ENCODE results near the gene NFIA.
A peak's percentile ranks its signal among the peaks of the same experiment; 100 is the strongest.

Gene NFIA

GRCh38 chr1:61130338-61131000 lies 48.1 kb downstream of the NFIA start:
- DNase-seq (ENCODE audit: low read depth) = no peak

GRCh38 chr1:61131248-61131647 lies 48.9 kb downstream of the NFIA start:
- no peak for DNase-seq (ENCODE audit: low read depth)

GRCh38 chr1:61131716-61132115 lies 49.4 kb downstream of the NFIA start:
- DNase-seq (ENCODE audit: low read depth) = no peak

- no peak for DNase-seq (ENCODE audit: low read depth)
Measured at GRCh38 chr1:61132176-61132638, 49.8 kb downstream of the NFIA start.

GRCh38 chr1:61132645-61133334 lies 50.4 kb downstream of the NFIA start:
- no peak for DNase-seq (ENCODE audit: low read depth)

- DNase-seq (ENCODE audit: low read depth) = no peak
Measured at GRCh38 chr1:61133335-61134019, 51.1 kb downstream of the NFIA start.

- DNase-seq (ENCODE audit: low read depth) = no peak
Measured at GRCh38 chr1:61135291-61135690, 52.9 kb downstream of the NFIA start.

GRCh38 chr1:61138305-61138704 lies 55.9 kb downstream of the NFIA start:
- no peak for DNase-seq (ENCODE audit: low read depth)

- no peak for DNase-seq (ENCODE audit: low read depth)
Measured at GRCh38 chr1:61138921-61139774, 56.8 kb downstream of the NFIA start.

- no peak for DNase-seq (ENCODE audit: low read depth)
Measured at GRCh38 chr1:61139775-61140549, 57.6 kb downstream of the NFIA start.

GRCh38 chr1:61140778-61141177 lies 58.4 kb downstream of the NFIA start:
- peak; percentile 24 for DNase-seq (ENCODE audit: low read depth)

GRCh38 chr1:61141288-61142042 lies 59.1 kb downstream of the NFIA start:
- no peak for DNase-seq (ENCODE audit: low read depth)

- DNase-seq (ENCODE audit: low read depth) = no peak
Measured at GRCh38 chr1:61142043-61142440, 59.7 kb downstream of the NFIA start.

- no peak for DNase-seq (ENCODE audit: low read depth)
Measured at GRCh38 chr1:61142726-61143500, 60.6 kb downstream of the NFIA start.

GRCh38 chr1:61143821-61144424 lies 61.6 kb downstream of the NFIA start:
- DNase-seq (ENCODE audit: low read depth) = no peak

- no peak for DNase-seq (ENCODE audit: low read depth)
Measured at GRCh38 chr1:61149010-61149860, 66.9 kb downstream of the NFIA start.

GRCh38 chr1:61151565-61151964 lies 69.2 kb downstream of the NFIA start:
- DNase-seq (ENCODE audit: low read depth) = no peak

- DNase-seq (ENCODE audit: low read depth) = no peak
Measured at GRCh38 chr1:61152066-61152465, 69.7 kb downstream of the NFIA start.

Data from CMK (cell line).